Activated CD4-positive, alpha-beta memory T cell treated with anti-CD3 and anti-CD28 coated beads, Interleukin-2, amount 10 ng/mL, durations not matched to agents 7 days and 5 days (primary cell): Measurements from ENCODE around the gene ATP6V1E1. TPM values are rescaled to one million over a fixed set of nuclear protein-coding genes. Genes with fewer than 3 reads are reported as not detected.
"Not testable (repeated sequence)": the region's sequence is repeated elsewhere in the genome, so short reads cannot be mapped to it uniquely, and the experiment has no call there.

Experiments
- CTCF ChIA-PET: fragments of 350-600 bp; sonication (Branson Sonifier 250); formaldehyde crosslinking; loops from one replicate; lab custom pipeline; 2021; ENCODE audit warnings: antibody characterized with exemption, inconsistent platforms; lab: Charles Lee
- POLR2A ChIA-PET: fragments of 350-600 bp; sonication (Branson Sonifier 250); formaldehyde crosslinking; loops from one replicate; lab custom pipeline; 2021; ENCODE audit warnings: antibody characterized with exemption; lab: Charles Lee
- DNase-seq: peaks from one replicate; pipeline ENCODE4 v3.0.0-alpha.2; 2020
- H3K27ac Mint-ChIP-seq: one replicate; pipeline ENCODE4 v1.8.0; 2021; ENCODE audit warnings: mild to moderate bottlenecking, mixed read lengths
- H3K27me3 Mint-ChIP-seq: one replicate; pipeline ENCODE4 v1.8.0; 2021; ENCODE audit warnings: mixed read lengths
- H3K36me3 Mint-ChIP-seq: one replicate; pipeline ENCODE4 v1.8.0; 2021; ENCODE audit warnings: low read depth, mixed read lengths
- H3K4me1 Mint-ChIP-seq: one replicate; pipeline ENCODE4 v1.8.0; 2021; ENCODE audit warnings: mixed read lengths
- H3K4me3 Mint-ChIP-seq: one replicate; pipeline ENCODE4 v1.8.0; 2021; ENCODE audit warnings: mild to moderate bottlenecking, mixed read lengths
- H3K9me3 Mint-ChIP-seq: one replicate; pipeline ENCODE4 v1.8.0; 2021; ENCODE audit warnings: mixed read lengths
- total RNA-seq, 2 experiments: library from RNA; stranded (reverse); gene quantifications; one replicate each; pipeline ENCODE4 v1.2.3, GENCODE V29; 2021

The ATP6V1E1 gene
- total RNA-seq, result 100 to 1,000 TPM; 103 TPM

- Mint-ChIP-seq H3K9me3 (no peaks in the 10 kb centered on the region), H3K36me3 (peaks cover 22% of the 10 kb centered on the region), H3K4me1 (peaks cover 40% of the 10 kb centered on the region), H3K27ac (peak within 1 kb of the TSS; percentile 88), H3K27me3 (no peaks in the 10 kb centered on the region), H3K4me3 (peak within 1 kb of the TSS; percentile 95)
- peak; percentile 96 for DNase-seq
- POLR2A ChIA-PET, result interaction anchor here (0.7 to 4.2 kb wide), 3 partner anchors 11 to 63 kb away, joined by 3 to 37 read pairs (median 3); partner anchors contain the start of gene BCL2L13
- CTCF ChIA-PET, result interaction anchor here (0.8 kb wide), 1 partner anchor 11 kb away, joined by 3 read pairs; no protein-coding TSS in a partner anchor
These were observed at the start of gene ATP6V1E1 for GRCh38 chr22:17628406-17629172. ATP6V1E1 (minus strand) TSS chr22:17628749; CDS start chr22:17628635, 114 bp downstream.

- Mint-ChIP-seq H3K9me3 (no peaks in the 10 kb centered on the region), H3K27ac (no peak overlapping the region), H3K4me1 (peaks cover 6% of the 10 kb centered on the region), H3K4me3 (no peak overlapping the region), H3K27me3 (no peaks in the 10 kb centered on the region), H3K36me3 (peaks cover 4% of the 10 kb centered on the region)
- no peak for DNase-seq
- POLR2A ChIA-PET, result no interaction called here
- CTCF ChIA-PET, result no interaction called here
These were observed 47.0 kb upstream of the ATP6V1E1 start for GRCh38 chr22:17675584-17675983.

- Mint-ChIP-seq H3K27ac (no peak overlapping the region), H3K36me3 (peaks cover 4% of the 10 kb centered on the region), H3K27me3 (no peaks in the 10 kb centered on the region), H3K4me3 (no peak overlapping the region), H3K9me3 (no peaks in the 10 kb centered on the region), H3K4me1 (peaks cover 6% of the 10 kb centered on the region)
- no peak for DNase-seq
- CTCF ChIA-PET, result no interaction called here
- POLR2A ChIA-PET, result no interaction called here
These were observed 45.6 kb upstream of the ATP6V1E1 start for GRCh38 chr22:17674152-17674551.

DNA sequence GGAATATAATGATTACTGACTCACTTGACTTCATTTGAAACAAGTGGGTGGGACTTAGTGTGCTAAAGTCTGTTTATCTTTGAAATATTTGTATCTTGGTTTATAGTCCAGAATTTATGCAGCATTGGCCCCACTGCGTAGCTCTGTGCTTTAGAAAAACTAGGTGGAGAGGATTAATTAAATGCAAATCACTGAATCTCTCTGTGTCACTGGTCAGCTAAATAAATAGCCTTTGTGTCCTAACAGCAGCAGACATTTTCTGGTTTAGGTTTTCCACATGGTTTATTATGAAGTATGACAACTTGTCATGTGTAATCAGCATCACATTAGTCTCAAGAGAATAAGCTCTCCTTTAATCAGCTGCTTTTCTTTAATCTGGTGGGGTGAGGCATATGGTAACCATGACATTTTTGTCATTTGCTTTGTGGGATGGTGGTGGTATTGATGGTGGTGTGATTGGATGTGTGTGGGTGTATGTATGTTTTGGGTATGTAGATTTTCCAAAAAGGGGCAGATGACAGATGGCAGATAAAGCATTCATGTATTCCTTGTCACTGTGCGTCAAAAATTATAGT is 44.0 kb upstream of the ATP6V1E1 start:
- no peaks in the 10 kb centered on the region for H3K9me3 Mint-ChIP-seq
- H3K27ac Mint-ChIP-seq, result no peak overlapping the region
- ChIA-PET POLR2A (no interaction called here), CTCF (no interaction called here)
- H3K4me1 Mint-ChIP-seq, result peaks cover 3% of the 10 kb centered on the region
- DNase-seq, result no peak
- H3K27me3 Mint-ChIP-seq, result no peaks in the 10 kb centered on the region
- H3K36me3 Mint-ChIP-seq, result peaks cover 4% of the 10 kb centered on the region
- H3K4me3 Mint-ChIP-seq, result no peak overlapping the region

GRCh38 chr22:17671521-17672092 is 43.1 kb upstream of the ATP6V1E1 start:
- DNase-seq, H3K4me3 Mint-ChIP-seq, H3K9me3 Mint-ChIP-seq, H3K27ac Mint-ChIP-seq, POLR2A ChIA-PET, H3K36me3 Mint-ChIP-seq, H3K4me1 Mint-ChIP-seq, CTCF ChIA-PET, H3K27me3 Mint-ChIP-seq: not testable (repeated sequence)

DNA sequence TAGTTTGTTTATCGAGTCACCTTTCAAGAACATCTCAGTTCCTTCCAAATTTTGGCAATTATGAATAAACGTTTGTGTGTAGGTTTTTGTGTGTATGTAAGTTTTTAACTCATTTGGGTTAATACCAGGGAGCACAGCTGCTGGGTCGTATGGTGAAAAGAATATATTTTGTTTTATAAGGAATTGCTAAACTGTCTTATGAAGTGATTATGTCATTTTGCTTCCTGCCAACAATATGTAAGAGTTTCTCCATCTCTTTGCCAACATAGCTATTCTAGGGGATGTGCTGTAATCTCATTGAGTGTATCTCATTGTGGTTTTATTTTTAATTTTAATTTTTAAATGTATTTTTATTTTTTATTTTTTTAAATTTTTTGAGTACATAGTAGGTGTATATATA is 37.3 kb upstream of the ATP6V1E1 start:
- H3K36me3 Mint-ChIP-seq, result peaks cover 27% of the 10 kb centered on the region
- no peak for DNase-seq
- ChIA-PET CTCF (no interaction called here), POLR2A (no interaction called here)
- no peak overlapping the region for H3K27ac Mint-ChIP-seq
- H3K4me1 Mint-ChIP-seq, result no peaks in the 10 kb centered on the region
- no peak overlapping the region for H3K4me3 Mint-ChIP-seq
- H3K27me3 Mint-ChIP-seq, result no peaks in the 10 kb centered on the region
- H3K9me3 Mint-ChIP-seq, result peaks cover 5% of the 10 kb centered on the region

GRCh38 chr22:17665248-17665647 is 36.7 kb upstream of the ATP6V1E1 start:
- Mint-ChIP-seq H3K27me3 (no peaks in the 10 kb centered on the region), H3K4me1 (no peaks in the 10 kb centered on the region), H3K9me3 (peaks cover 5% of the 10 kb centered on the region), H3K36me3 (peaks cover 30% of the 10 kb centered on the region), H3K27ac (no peak overlapping the region), H3K4me3 (no peak overlapping the region)
- ChIA-PET POLR2A (no interaction called here), CTCF (no interaction called here)
- no peak for DNase-seq

DNA sequence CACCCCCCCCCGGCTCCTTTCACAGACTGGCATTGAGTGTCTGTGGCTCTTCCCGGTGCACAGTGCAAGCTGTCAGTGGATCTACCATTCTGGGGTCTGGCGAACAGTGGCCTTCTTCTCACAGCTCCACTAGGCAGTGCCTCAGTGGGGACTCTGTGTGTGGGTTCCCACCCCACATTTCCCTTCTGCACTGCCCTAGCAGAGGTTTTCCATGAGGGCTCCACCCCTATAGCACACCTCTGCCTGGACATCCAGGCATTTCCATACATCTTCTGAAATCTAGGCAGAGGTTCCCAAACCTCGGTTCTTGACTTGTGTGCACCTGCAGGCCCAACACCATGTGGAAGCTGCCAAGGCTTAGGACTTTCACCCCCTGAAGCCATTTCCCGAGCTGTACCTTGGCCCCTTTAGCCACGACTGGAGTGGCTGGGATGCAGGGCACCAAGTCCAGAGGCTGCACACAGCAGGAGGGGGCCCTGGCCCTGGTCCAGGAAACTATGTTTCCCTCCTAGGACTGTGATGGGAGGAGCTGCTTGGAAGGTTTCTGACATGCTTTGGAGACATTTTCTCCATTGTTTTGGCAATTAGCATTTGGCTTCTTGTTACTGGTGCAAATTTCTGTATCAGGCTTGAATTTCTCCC is 36.0 kb upstream of the ATP6V1E1 start:
- POLR2A ChIA-PET, result no interaction called here
- H3K27me3 Mint-ChIP-seq, result no peaks in the 10 kb centered on the region

DNA sequence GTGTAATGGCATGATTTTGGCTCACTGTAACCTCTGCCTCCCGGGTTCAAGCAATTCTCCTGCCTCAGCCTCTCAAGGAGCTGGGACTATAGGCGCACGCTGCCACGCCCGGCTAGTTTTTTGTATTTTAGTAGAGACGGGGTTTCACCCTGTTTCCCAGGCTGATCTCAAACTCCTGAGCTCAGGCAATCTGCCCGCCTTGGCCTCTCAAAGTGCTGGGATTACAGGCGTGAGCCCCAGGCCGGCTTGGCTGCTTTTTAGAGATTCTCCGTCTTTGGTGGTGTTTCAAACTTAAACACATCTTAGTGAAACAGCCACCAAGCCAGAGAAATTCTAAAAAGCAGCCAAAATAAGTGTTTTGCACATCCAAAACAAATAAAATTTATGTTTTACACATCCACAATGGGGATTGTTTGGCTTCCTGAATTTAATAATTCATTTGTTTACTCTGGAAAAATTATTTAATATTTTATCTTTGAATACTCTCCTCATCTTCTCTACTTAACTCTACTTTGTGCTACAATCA is 28.4 kb upstream of the ATP6V1E1 start:
- ChIA-PET POLR2A (no interaction called here), CTCF (no interaction called here)
- peaks cover 10% of the 10 kb centered on the region for H3K36me3 Mint-ChIP-seq
- H3K9me3 Mint-ChIP-seq, result no peaks in the 10 kb centered on the region
- H3K4me1 Mint-ChIP-seq, result no peaks in the 10 kb centered on the region
- H3K27me3 Mint-ChIP-seq, result no peaks in the 10 kb centered on the region
- H3K27ac Mint-ChIP-seq, result no peak overlapping the region
- no peak for DNase-seq
- H3K4me3 Mint-ChIP-seq, result no peak overlapping the region

More for the DNA sequence above, 36.0 kb upstream of the ATP6V1E1 start:
- peaks cover 32% of the 10 kb centered on the region for H3K36me3 Mint-ChIP-seq
- DNase-seq, result no peak
- H3K4me1 Mint-ChIP-seq, result no peaks in the 10 kb centered on the region
- H3K9me3 Mint-ChIP-seq, result peaks cover 5% of the 10 kb centered on the region
- no peak overlapping the region for H3K27ac Mint-ChIP-seq
- CTCF ChIA-PET, result no interaction called here
- no peak overlapping the region for H3K4me3 Mint-ChIP-seq

DNA sequence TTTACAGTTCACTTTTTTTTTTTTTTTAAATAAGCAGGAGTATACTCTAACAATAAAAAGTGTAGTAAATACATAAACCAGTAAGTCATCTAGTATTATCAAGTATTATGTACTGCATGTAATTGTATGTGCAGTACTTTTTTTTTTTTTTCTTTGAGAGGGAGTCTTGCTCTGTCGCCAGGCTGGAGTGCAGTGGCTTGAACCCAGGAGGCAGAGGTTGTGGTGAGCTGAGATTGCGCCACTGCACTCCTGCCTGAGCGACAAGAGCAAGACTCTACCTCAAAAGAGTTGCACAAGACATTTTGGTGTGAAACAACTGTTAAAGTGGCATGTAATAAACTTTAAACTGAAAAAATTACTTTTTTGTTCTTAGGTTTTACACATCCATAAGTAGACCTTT is 26.7 kb upstream of the ATP6V1E1 start:
- POLR2A ChIA-PET, result interaction anchor here (0.5 kb wide), 1 partner anchor 16 kb away, joined by 3 read pairs; the partner anchor contains the start of gene BCL2L13
- Mint-ChIP-seq H3K27ac (no peak overlapping the region), H3K27me3 (no peaks in the 10 kb centered on the region), H3K4me3 (no peak overlapping the region), H3K36me3 (peaks cover 8% of the 10 kb centered on the region), H3K9me3 (no peaks in the 10 kb centered on the region), H3K4me1 (no peaks in the 10 kb centered on the region)
- DNase-seq, result no peak
- CTCF ChIA-PET, result no interaction called here

DNA sequence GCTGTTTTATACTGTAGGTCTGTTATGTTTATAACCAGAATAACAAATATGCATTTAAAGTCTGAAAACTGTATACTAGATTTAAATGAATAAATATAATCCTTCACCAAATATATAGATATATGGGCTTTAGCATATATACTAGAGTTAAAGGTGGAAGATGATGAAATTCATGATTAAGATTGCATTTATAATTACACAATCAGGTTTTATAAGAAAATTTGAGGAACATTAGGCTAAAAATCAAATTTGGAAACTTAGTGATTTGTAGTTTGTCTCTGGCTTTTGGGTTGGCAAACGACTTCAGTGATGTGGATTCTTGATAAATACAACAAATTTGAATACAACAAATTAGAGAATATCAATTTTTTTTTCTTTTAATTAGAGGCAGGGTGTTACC is 20.0 kb upstream of the ATP6V1E1 start:
- ChIA-PET POLR2A (no interaction called here), CTCF (no interaction called here)
- no peak overlapping the region for H3K4me3 Mint-ChIP-seq
- H3K4me1 Mint-ChIP-seq, result no peaks in the 10 kb centered on the region
- no peaks in the 10 kb centered on the region for H3K36me3 Mint-ChIP-seq
- H3K27ac Mint-ChIP-seq, result no peak overlapping the region
- no peak for DNase-seq
- no peaks in the 10 kb centered on the region for H3K27me3 Mint-ChIP-seq
- H3K9me3 Mint-ChIP-seq, result no peaks in the 10 kb centered on the region

DNA sequence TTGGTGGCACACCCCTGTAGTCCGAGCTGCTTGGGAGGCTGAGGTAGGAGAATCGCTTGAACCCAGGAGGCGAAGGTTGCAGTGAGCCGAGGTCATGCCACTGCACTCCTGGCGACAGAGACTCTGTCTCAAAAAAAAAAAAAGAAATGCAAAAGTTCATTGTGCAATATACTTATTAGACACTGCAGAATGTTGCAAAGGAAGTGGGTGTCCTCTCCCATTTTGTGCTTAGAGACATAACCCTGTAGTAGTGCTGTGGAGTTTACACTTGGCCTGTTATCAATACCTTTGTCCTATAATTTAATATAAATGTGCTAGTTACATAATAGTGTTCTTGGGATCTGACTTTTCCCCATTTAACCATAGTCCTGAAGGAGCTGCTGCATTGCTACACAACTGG is 19.4 kb upstream of the ATP6V1E1 start:
- POLR2A ChIA-PET, result no interaction called here
- H3K27me3 Mint-ChIP-seq, result no peaks in the 10 kb centered on the region
- CTCF ChIA-PET, result no interaction called here

DNA sequence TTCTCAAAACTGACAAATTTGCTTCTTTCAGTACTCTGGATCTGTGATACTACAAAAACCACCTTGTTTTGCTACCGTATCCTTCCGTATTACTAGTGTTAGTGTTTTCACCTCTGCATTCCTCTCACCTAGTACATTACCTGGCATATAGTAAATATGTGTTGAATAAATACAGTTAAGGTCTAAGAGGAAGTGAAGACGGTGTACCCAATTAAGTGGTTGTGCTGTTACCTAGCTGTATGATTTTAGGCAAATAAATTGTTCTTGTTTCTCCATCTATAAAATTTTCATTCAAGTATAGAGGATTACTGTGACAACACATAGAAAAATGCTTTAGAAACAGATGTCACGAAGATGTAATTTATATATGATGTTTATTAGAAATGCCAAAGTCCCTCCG is 18.9 kb upstream of the ATP6V1E1 start:
- Mint-ChIP-seq H3K27me3 (no peaks in the 10 kb centered on the region), H3K4me1 (peaks cover 6% of the 10 kb centered on the region), H3K27ac (no peak overlapping the region), H3K9me3 (no peaks in the 10 kb centered on the region), H3K4me3 (no peak overlapping the region), H3K36me3 (peaks cover under 1% of the 10 kb centered on the region)
- ChIA-PET POLR2A (no interaction called here), CTCF (no interaction called here)
- DNase-seq, result no peak

More for the DNA sequence above, 19.4 kb upstream of the ATP6V1E1 start:
- Mint-ChIP-seq H3K4me1 (peaks cover under 1% of the 10 kb centered on the region), H3K27ac (no peak overlapping the region), H3K9me3 (no peaks in the 10 kb centered on the region), H3K36me3 (no peaks in the 10 kb centered on the region), H3K4me3 (no peak overlapping the region)
- no peak for DNase-seq
